ENCODE data around the gene PHC3.

The PHC3 gene

GRCh38 chr3:170076715-170077238, 104.8 kb downstream of the PHC3 start:
- no peak for DNase-seq

- DNase-seq: no peak
Observed at GRCh38 chr3:170075441-170076091, 106.0 kb downstream of the PHC3 start.

DNA sequence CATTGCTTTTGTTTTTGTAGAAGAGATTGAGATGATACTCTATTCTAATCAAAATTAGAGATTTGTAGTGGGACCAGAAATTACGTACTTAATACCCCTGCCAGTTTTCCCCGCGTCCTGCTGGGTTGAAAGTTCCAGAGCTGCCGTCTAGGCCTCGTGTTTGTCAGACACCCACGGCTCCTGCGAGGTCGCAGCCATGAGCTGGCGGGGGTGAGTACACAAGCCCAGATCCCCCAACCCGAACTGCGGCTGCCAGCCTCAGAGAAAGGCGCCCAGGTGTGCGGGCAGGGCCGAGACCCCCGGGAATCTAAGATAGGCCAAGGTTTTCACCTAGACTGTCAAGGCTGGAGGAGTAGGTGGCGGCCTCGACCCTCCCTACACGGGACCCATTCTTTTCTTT, 117.4 kb downstream of the PHC3 start:
- DNase-seq: no peak

DNA sequence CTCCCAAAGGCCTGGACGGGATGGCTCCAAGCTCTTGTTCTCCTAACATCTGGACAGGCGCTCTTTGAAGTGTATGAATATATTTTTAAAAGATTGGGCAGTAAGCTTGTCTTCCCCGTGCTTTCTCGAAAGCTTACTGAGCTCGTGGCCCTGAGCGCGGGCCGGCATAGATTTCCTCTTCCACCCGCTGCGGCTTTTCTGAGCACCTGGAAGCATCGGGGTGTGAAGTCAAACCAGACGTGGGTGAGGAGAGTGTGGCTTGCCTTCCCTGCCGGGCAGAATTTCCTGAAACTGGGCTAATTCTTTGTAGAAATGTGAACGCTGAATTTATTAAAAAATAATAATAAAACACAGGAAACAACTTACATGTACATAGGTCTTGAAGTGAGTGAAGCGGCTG, 117.8 kb downstream of the PHC3 start:
- no peak for DNase-seq

GRCh38 chr3:170062769-170063168, 118.8 kb downstream of the PHC3 start:
- no peak for DNase-seq

GRCh38 chr3:170062068-170062467, 119.5 kb downstream of the PHC3 start:
- no peak for DNase-seq

GRCh38 chr3:170059447-170059846, 122.1 kb downstream of the PHC3 start:
- DNase-seq: no peak

DNA sequence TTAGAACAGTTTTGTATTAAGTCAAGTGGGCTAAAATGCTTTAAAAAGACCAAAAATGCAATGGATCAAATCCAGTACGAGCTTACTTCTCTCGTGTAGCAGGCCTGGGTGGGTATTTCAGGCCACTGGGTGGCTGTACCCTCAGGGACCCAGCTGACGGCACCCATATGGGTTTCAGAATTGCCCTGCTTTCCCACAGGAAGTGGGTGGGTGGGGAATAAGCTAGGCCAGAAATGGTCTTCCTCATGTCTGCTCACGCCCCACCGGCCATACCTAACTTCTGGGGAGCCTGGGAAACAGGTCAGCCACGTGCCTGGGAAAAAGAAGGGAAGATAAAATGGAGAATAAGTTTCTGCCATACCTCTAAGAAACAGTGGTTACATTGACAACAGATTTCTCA, 123.4 kb downstream of the PHC3 start:
- DNase-seq: no peak

GRCh38 chr3:170057550-170057949, 124.0 kb downstream of the PHC3 start:
- DNase-seq: no peak

GRCh38 chr3:170056710-170057454, 124.7 kb downstream of the PHC3 start:
- no peak for DNase-seq

- no peak for DNase-seq
Observed at GRCh38 chr3:170055209-170055608, 126.3 kb downstream of the PHC3 start.

DNA sequence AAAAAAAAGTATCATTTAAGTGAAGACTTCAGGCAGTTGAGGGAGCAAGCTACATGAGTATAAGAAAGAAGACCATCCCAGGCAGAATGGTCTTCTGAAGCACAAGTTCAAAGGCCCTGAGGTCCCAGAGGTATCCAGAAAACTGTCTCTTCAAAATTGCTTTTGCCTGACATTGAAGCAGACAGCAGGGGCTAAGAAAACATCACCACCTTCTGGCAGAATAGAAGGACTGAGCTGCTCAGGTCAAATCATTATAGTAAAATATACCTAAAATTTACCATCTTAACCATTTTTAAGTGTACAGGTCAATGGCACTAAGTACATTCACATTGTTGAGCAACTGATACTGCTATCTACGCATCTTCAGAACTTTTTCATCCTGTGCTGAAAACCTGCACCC, 127.3 kb downstream of the PHC3 start:
- DNase-seq: no peak

DNA sequence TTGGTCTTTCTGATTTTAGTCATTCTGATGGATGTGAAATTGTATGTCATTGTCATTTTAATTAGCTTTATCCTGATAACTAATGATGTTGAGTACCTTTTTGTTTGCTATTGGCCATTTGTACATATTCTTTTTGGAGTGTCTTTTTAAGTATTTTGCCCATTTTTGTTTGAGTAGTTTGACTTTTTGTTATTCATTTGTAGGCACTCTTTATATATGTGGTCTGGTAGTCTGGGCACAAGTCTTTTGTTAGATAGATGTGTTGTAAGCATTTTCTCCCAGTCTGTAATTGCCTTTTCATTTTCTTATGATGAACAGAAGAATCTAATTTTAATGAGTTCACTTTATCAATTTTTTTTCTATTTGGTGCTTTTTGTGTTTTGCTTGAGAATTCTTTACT, 129.1 kb downstream of the PHC3 start:
- DNase-seq: no peak

GRCh38 chr3:170050753-170051152, 130.8 kb downstream of the PHC3 start:
- no peak for DNase-seq

DNA sequence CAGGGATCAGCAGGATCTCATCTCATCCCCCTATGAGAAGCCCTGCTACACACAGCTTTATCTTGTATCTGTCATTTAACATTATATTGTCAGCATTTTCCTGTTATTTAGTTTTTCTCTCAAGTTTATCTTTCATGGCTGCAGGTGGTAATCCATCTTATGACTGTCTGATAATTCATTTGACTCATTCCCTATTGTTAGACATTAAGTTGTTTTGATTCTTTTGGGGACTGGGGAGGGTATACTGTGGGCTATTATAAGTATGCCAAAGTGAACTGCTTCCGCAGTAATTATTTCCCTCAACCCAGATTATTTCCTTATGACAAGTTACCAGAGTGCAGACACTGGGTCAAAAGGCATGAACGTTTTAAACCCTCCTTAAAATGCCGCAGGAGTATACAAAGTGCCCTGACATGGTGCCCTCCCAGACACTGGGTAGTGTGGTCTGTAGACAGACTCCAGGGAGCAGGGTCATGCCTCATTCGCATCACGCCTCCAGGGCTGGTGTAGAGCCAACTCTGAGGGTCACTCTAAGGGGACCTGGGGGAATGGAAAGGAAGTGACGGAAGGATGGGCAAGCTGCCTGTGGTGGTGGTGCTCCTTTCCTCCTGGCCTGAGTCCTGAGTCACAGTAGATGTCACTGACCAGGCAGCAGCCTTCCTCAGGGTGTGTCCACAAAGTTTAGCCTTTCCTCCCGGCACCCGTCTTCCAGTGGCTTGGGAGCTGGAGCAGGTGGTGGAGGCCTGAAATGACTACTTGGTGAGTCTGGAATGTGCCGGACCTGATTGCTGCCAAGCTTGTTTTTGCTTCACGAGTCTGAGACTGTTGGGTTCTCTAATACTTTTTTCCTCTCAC, 132.2 kb downstream of the PHC3 start:
- DNase-seq: no peak

- no peak for DNase-seq
Observed at GRCh38 chr3:170047133-170047404, 134.5 kb downstream of the PHC3 start.

DNA sequence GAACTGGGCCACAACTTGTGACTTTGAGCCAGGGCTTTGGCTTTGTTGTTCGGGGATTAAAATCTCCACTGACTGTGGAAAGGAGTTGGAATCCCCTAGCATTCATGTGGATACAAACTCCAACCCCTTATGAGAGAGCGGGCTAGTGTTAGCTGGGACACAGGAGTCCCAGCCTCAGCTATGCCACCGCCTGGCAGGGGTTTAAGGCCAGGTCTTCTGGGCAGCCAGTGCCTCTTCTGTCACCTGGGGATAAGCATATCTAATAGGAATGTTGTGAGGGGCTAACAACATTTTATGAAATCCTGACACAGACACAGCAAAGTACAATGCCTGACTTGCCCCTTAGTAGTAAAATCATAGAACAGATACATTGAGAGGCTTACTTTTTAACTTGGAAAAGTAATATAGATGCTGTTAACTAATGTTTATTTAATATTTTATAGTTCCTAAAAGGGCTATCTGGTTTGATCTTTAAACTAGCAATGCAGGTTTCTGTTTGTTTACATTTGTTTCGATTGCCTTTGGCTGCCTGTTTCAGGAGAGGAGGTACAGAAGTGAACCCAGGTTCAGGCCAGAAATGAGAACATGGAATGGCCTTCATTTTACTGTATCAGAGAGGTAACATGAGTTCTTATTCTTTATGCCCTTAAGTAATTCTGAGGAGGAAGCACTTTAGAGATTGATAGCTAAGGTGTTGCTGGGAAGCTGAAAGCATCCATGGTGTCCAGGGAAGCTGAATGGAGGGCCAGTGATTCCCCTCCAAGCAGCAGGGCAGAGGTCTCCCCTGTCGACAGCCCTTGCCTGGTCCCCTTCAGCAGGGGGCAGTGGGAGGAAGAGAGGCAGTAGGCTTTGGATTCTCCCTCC, 135.0 kb downstream of the PHC3 start:
- DNase-seq: no peak

DNA sequence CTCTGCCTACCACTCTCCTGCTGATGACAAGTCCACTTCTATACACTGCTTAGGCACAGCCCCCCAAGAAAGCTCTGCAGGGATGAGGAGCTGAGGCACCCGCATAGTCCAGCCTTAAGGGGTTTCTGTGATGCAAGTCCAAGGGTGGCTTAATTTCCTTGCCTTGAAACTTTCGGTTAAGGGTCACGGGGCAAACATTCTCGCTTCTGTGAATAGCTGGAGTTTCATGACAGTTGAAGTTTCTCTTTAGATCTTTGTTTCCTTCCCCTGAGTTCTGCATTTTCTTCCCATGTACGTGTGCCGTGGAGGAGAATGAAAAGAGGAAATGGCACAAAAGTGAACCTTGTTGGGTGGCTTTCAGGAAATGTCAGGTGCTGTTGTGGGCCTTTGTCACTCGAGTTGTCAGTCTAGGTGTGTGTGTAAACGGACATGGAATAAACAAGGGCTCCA, 136.7 kb downstream of the PHC3 start:
- no peak for DNase-seq

GRCh38 chr3:170044271-170044670, 137.3 kb downstream of the PHC3 start:
- no peak for DNase-seq

GRCh38 chr3:170043506-170043905, 138.0 kb downstream of the PHC3 start:
- no peak for DNase-seq

DNA sequence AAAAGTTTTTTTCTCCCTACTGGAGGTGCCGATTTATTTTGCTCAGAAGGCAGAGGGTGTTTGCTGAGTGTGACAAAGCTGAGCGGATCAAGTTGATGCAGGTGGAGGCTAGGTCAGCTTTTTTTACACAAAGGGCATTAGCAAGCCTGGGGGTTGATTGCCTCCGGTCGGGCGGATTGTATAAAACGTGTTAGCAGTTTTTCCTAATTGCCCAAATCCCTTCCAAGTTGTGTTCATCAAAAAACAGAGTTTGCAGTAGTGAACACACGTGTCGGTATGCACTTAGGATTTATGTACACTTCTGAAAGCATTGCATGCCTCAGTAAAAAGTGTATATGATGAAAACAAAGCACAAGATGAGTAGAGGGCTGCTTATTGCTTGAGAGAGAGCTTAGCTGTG, 141.1 kb downstream of the PHC3 start:
- peak; percentile 24 for DNase-seq

- DNase-seq: peak; percentile 65
Observed at GRCh38 chr3:170038434-170039110, 143.0 kb downstream of the PHC3 start.

All from eye (tissue), 1 donor.